Stimulated activated CD8-positive, alpha-beta memory T cell treated with anti-CD3 and anti-CD28 coated beads, Interleukin-7, amount 100 ng/mL, for 24 hours (primary cell): ENCODE data around the gene AHCYL2.
"Not testable (repeated sequence)": the region's sequence is repeated elsewhere in the genome, so short reads cannot be mapped to it uniquely, and the experiment has no call there.

Experiments
- DNase-seq: peaks from one replicate; pipeline ENCODE4 v3.0.0-alpha.2; 2020; ENCODE audit warnings: low read depth

Gene AHCYL2

GRCh38 chr7:129354428-129355157, 129.8 kb downstream of the AHCYL2 start:
- DNase-seq: no peak

- DNase-seq: no peak
These were observed 131.3 kb downstream of the AHCYL2 start for GRCh38 chr7:129356176-129356575.

GRCh38 chr7:129359176-129359575, 134.3 kb downstream of the AHCYL2 start:
- DNase-seq: no peak

- no peak for DNase-seq
These were observed 134.8 kb downstream of the AHCYL2 start for GRCh38 chr7:129359638-129360037.

GRCh38 chr7:129361771-129362170, 136.9 kb downstream of the AHCYL2 start:
- DNase-seq: no peak

GRCh38 chr7:129362496-129362895, 137.7 kb downstream of the AHCYL2 start:
- DNase-seq: no peak

- DNase-seq: no peak
These were observed 142.5 kb downstream of the AHCYL2 start for GRCh38 chr7:129367349-129367699.

- peak; percentile 58 for DNase-seq
These were observed 143.0 kb downstream of the AHCYL2 start for GRCh38 chr7:129367700-129368388.

- no peak for DNase-seq
These were observed 143.7 kb downstream of the AHCYL2 start for GRCh38 chr7:129368389-129368986.

GRCh38 chr7:129369447-129369846, 144.6 kb downstream of the AHCYL2 start:
- not testable (repeated sequence) for DNase-seq

GRCh38 chr7:129370812-129371211, 146.0 kb downstream of the AHCYL2 start:
- DNase-seq: no peak

GRCh38 chr7:129371487-129371886, 146.7 kb downstream of the AHCYL2 start:
- no peak for DNase-seq

- DNase-seq: no peak
These were observed 149.0 kb downstream of the AHCYL2 start for GRCh38 chr7:129373651-129374428.

- no peak for DNase-seq
These were observed 150.5 kb downstream of the AHCYL2 start for GRCh38 chr7:129375141-129375938.

GRCh38 chr7:129376076-129376777, 151.4 kb downstream of the AHCYL2 start:
- peak; percentile 4 for DNase-seq

GRCh38 chr7:129376778-129377700, 152.2 kb downstream of the AHCYL2 start:
- no peak for DNase-seq

- no peak for DNase-seq
These were observed 157.1 kb downstream of the AHCYL2 start for GRCh38 chr7:129381710-129382484.

- DNase-seq: no peak
These were observed 158.8 kb downstream of the AHCYL2 start for GRCh38 chr7:129383542-129384132.

- no peak for DNase-seq
These were observed 160.3 kb downstream of the AHCYL2 start for GRCh38 chr7:129385116-129385515.
